Ishikawa (cell line): Measurements from ENCODE around the gene IGLL5.

ENCODE experiments used
- CEBPB ChIP-seq: IDR thresholded peaks from 2 replicates; pipeline ENCODE4 v1.6.1; 2012
- CREB1 ChIP-seq: IDR thresholded peaks from 2 replicates; pipeline ENCODE4 v1.6.1; 2012; ENCODE audit warnings: low read depth
- EGR1 ChIP-seq: IDR thresholded peaks from 2 replicates; pipeline ENCODE4 v1.6.1; 2012
- EP300 ChIP-seq: IDR thresholded peaks from 2 replicates; pipeline ENCODE4 v1.6.1; 2012; ENCODE audit warnings: borderline replicate concordance
- FOXM1 ChIP-seq: IDR thresholded peaks from 2 replicates; pipeline ENCODE4 v1.6.1; 2012; ENCODE audit warnings: low read depth, borderline replicate concordance
- MAX ChIP-seq: IDR thresholded peaks from 2 replicates; pipeline ENCODE4 v1.6.1; 2012
- NFIC ChIP-seq: IDR thresholded peaks from 2 replicates; pipeline ENCODE4 v1.6.1; 2012
- RAD21 ChIP-seq: IDR thresholded peaks from 2 replicates; pipeline ENCODE4 v1.6.1; 2012; ENCODE audit warnings: low read depth
- REST ChIP-seq: IDR thresholded peaks from 2 replicates; pipeline ENCODE4 v1.6.1; 2012; ENCODE audit warnings: low read depth, mild to moderate bottlenecking
- TAF1 ChIP-seq: IDR thresholded peaks from 2 replicates; pipeline ENCODE4 v1.6.1; 2012; ENCODE audit warnings: low read depth, mild to moderate bottlenecking
- TCF12 ChIP-seq: IDR thresholded peaks from 2 replicates; pipeline ENCODE4 v1.6.1; 2012; ENCODE audit warnings: low read depth
- TEAD4 ChIP-seq: IDR thresholded peaks from 2 replicates; pipeline ENCODE4 v1.6.1; 2012
- USF1 ChIP-seq: IDR thresholded peaks from 2 replicates; pipeline ENCODE4 v1.6.1; 2012
- YY1 ChIP-seq: IDR thresholded peaks from 2 replicates; pipeline ENCODE4 v1.6.1; 2012; ENCODE audit warnings: low read depth
- ZBTB7A ChIP-seq: IDR thresholded peaks from 2 replicates; pipeline ENCODE4 v1.6.1; 2012; ENCODE audit warnings: low read depth

Gene IGLL5

GRCh38 chr22:22893891-22894739, 6.5 kb downstream of the IGLL5 start:
- TF ChIP-seq TEAD4 (no peak), REST (no peak), CREB1 (no peak), CEBPB (no peak), MAX (no peak), EGR1 (no peak), TCF12 (no peak), NFIC (no peak), TAF1 (no peak), RAD21 (no peak), YY1 (no peak), FOXM1 (no peak), ZBTB7A (no peak), USF1 (no peak), EP300 (no peak)

GRCh38 chr22:22894740-22895731, 7.4 kb downstream of the IGLL5 start:
- TF ChIP-seq RAD21, result no peak
- TF ChIP-seq MAX, result no peak
- no peak for TF ChIP-seq YY1
- TF ChIP-seq FOXM1, result no peak
- TF ChIP-seq CEBPB, result no peak

GRCh38 chr22:22895776-22896445, 8.3 kb downstream of the IGLL5 start:
- TF ChIP-seq CEBPB, result no peak

GRCh38 chr22:22896601-22897000, 9.0 kb downstream of the IGLL5 start:
- TF ChIP-seq MAX (no peak), TCF12 (no peak), RAD21 (no peak), USF1 (no peak), REST (no peak), TEAD4 (no peak), CREB1 (no peak)

GRCh38 chr22:22897091-22897490, 9.5 kb downstream of the IGLL5 start:
- TF ChIP-seq YY1 (no peak), TAF1 (no peak), CREB1 (no peak), NFIC (no peak), RAD21 (no peak), ZBTB7A (no peak)
